Duodenal mucosa (tissue), 2 donors: ENCODE measurements around the gene LIMS2.

Experiments
- H3K27ac ChIP-seq: one replicate; pipeline ENCODE4 v1.7.0; 2013; ENCODE audit warnings: low read depth, low read length
- H3K27me3 ChIP-seq, 2 donors: one replicate each; pipeline ENCODE4 v1.7.0; 2013; ENCODE audit warnings: low read length in 2 of 2, control low read depth in 1 of 2; ENCODE audit not compliant: insufficient read depth in 2 of 2, control insufficient read depth in 1 of 2
- H3K36me3 ChIP-seq, 2 donors: one replicate each; pipeline ENCODE4 v1.7.0; 2013; ENCODE audit warnings: low read length in 2 of 2, control low read depth in 1 of 2; ENCODE audit not compliant: insufficient read depth in 2 of 2, control insufficient read depth in 1 of 2
- H3K4me1 ChIP-seq, 2 donors: one replicate each; pipeline ENCODE4 v1.7.0; 2013; ENCODE audit warnings: low read length in 2 of 2, control low read depth in 1 of 2; ENCODE audit not compliant: insufficient read depth in 2 of 2, control insufficient read depth in 1 of 2
- H3K4me3 ChIP-seq, 2 donors: one replicate each; pipeline ENCODE4 v1.7.0; 2013; ENCODE audit warnings: low read length in 2 of 2, low read depth in 1 of 2
- H3K9ac ChIP-seq, 2 donors: one replicate each; pipeline ENCODE4 v1.7.0; 2013; ENCODE audit warnings: low read length in 2 of 2, low read depth in 1 of 2
- H3K9me3 ChIP-seq, 2 donors: one replicate each; pipeline ENCODE4 v1.7.0; 2013; ENCODE audit warnings: low read length in 2 of 2, control low read depth in 1 of 2; ENCODE audit not compliant: control insufficient read depth in 1 of 2

LIMS2 gene

DNA sequence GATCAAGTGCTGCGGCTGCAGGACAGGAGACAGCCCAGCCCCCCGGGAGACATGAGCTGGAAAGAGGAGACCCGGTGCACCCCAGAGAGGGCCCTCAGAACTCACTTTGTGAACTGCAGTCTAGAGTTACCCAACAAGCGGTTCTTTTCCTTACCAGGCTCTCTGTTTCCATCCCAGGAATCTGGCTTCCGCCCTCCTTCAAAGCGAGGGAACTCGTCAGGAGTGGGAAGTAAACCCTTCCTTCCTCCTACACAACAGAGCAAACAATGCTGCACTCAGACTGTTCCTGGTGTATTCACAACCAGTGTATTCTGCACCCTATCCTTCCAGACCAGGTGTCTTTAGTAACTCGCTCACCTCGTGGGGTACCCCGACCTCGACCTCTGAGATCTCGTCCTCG, 34.0 kb upstream of the LIMS2 start:
- no peaks in the 10 kb centered on the region for H3K27me3 ChIP-seq
- no peak overlapping the region for H3K27ac ChIP-seq
- no peaks in the 10 kb centered on the region for H3K9me3 ChIP-seq
- no peak overlapping the region for H3K9ac ChIP-seq
- no peak overlapping the region for H3K4me3 ChIP-seq
- peaks cover 10 to 57% of the 10 kb centered on the region in 2 donors for H3K36me3 ChIP-seq
- no peaks in the 10 kb centered on the region for H3K4me1 ChIP-seq

DNA sequence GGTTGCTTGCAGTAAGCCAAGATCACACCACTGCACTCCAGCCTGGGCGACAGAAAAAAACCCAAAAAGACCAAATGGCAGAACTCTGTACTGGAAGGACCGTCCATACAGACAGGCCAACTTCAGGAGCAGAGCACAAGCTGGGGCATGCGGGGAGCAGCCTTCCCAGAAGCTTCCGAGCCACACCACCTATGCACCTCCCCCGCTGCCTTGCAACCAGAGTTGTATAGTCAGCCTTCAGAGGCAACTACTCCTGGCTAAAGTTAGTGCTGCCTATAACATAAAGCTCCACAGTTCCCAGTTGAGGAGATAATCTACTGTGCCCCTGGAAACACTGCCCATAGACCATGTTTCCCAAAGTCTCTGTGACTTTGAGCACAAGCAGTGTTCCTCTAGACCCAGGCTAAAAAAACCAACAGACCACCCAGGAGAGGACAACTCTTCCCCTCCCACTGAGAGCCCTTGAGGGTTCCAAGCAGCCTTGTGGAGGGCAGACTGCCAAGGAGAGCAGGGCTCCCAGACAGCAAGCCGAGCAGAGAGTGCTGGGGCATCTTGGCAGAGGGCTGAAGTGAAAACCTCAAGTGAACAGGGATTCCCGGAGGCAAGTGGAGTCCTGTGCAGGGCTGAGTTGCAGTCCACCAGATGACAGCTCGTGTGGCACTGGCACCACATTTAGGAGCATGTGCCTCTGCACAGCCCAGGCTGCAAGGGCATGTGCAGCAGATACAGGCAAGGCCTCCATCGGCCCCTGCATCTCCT, 32.7 kb upstream of the LIMS2 start:
- H3K27me3 ChIP-seq, result no peaks in the 10 kb centered on the region
- no peak overlapping the region for H3K9ac ChIP-seq
- H3K27ac ChIP-seq, result no peak overlapping the region
- no peak overlapping the region for H3K4me3 ChIP-seq
- H3K9me3 ChIP-seq, result no peaks in the 10 kb centered on the region
- H3K36me3 ChIP-seq, result peaks cover 7 to 57% of the 10 kb centered on the region in 2 donors
- H3K4me1 ChIP-seq, result peaks cover 4 to 5% of the 10 kb centered on the region in 2 donors

DNA sequence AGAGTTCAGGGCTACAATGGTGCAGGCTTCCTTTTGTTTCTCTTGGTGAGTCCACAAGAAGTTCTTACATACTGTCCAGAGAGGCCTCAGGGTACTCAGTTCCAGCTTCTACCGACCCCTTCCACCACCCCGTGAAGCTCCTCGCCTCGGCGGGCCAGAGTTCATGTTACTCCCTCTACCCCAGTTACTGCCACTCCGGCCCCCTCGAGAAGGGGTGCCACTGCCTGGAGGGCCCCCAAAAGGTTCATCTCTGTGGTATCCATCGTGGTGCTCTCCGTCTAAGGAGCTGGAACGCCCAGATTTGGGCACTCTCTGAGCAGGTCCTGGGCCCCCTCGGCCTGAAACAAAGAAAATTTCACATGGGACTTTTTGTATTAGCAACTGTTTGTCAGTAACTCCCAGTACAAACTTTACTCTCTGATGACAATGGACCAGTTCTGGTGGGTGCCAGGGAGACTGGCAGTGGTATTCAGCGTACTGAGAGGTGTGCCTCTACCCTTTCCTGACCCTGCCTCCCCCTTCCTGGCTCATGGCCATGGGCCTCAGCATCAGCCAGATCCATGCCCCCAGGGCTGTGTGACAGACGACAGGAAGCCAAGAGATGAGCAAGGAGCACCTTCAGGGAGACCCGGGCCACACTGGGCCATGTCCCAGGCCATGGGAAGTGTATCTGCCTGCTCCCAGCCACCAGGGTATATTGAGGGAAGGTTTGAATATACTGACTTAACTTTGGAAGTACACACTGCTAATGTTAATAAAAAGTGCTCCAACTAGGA, 31.1 kb upstream of the LIMS2 start:
- Histone ChIP-seq H3K9ac (no peak overlapping the region), H3K27me3 (no peaks in the 10 kb centered on the region), H3K9me3 (no peaks in the 10 kb centered on the region), H3K27ac (no peak overlapping the region), H3K36me3 (peaks cover 7 to 57% of the 10 kb centered on the region in 2 donors), H3K4me3 (no peak overlapping the region), H3K4me1 (peaks cover 14% of the 10 kb centered on the region in 2 donors)

DNA sequence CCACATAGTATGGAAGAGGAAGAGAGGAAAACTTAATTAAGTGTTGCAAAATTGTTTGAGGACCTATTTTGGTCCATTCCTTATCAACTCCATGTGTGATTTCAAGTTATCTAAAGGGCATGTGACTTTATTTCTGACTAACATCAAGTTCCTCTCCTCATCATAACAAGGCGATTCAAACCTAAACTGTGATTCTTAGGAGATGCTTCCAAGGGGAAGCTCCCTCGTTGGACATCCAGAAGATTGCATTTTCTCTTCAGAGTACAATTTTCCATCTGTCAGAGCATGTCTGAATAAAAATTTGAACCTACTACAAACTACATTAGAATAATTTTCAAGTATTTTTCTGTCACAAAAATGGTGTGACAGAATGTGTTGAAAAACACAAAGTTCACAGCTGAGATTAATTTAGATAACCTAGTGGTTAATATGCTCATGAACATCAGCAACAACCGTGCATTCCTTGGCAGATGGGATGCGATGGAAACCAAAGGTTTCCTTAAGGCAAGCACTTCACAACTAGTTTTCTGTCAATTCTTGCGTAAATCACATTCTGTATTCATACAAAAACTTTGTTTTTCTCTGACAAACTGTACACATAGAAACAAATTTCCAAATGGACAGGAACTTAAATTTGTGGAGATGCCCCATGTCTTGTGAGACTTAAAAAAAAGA, 30.2 kb upstream of the LIMS2 start:
- Histone ChIP-seq H3K4me1 (peaks cover 19 to 20% of the 10 kb centered on the region in 2 donors), H3K9me3 (no peaks in the 10 kb centered on the region), H3K27ac (no peak overlapping the region), H3K4me3 (no peak overlapping the region), H3K27me3 (no peaks in the 10 kb centered on the region), H3K9ac (no peak overlapping the region), H3K36me3 (peaks cover 7 to 54% of the 10 kb centered on the region in 2 donors)

DNA sequence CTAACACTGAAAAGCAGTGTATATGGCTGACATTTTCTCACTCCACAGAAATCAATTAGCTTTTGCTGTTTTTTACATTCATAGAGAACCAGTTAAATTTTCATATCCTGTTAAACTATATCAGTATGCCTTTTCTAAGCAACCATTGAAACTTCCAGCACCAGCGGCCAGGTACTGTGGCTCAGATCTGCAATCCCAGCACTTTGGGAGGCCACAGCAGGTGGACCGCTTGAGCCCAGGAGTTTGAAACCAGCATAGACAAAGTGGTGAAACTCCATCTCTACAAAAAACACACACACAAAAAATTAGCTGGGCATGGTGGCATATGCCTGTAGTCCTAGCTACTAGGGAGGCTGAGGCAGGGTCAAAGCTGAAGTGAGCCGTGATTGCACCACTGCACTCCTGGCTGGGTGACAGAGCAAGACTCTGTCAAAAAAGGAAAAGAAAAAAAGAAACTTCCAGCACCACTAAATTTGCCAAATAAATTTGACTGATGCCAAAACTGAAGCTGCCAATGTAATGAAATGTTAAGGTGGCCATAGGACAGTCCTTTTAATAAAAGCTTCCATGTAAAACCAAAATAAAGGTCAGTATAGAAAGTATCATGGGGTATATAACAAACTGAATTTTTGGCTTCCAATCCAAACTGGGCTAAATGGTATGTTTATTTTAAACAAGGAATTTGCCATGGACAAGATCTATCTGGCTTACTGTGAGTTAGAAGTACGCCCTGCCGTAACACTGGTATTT, 29.5 kb upstream of the LIMS2 start:
- Histone ChIP-seq H3K4me1 (peaks cover 23 to 25% of the 10 kb centered on the region in 2 donors), H3K9ac (no peak overlapping the region), H3K27me3 (no peaks in the 10 kb centered on the region)

DNA sequence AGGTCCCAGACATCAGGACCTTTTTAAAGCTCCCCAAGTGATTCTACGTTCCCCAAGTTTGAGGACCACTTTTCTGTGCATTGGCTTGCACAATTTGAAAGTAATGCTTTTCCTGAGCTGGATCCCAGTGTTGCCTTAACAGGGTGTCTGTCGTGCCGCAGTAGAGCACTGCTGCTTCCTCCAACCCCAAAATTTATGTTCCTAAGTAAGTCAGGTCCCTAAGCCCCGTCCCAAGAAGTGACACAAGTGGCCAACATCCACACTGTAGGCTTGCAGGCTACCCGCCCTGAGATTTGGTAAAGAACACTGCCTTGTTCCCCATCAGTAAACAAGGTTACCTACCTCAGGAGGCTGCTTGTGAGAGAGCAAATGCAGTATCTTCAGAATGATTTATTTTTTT, 28.0 kb upstream of the LIMS2 start:
- peaks cover 3 to 32% of the 10 kb centered on the region in 2 donors for H3K36me3 ChIP-seq
- no peaks in the 10 kb centered on the region for H3K9me3 ChIP-seq
- H3K27me3 ChIP-seq, result no peaks in the 10 kb centered on the region
- no peak overlapping the region for H3K27ac ChIP-seq
- no peak overlapping the region for H3K4me3 ChIP-seq
- H3K4me1 ChIP-seq, result peaks cover 23 to 25% of the 10 kb centered on the region in 2 donors
- H3K9ac ChIP-seq, result no peak overlapping the region

More for the DNA sequence above, 29.5 kb upstream of the LIMS2 start:
- Histone ChIP-seq H3K9me3 (no peaks in the 10 kb centered on the region), H3K36me3 (peaks cover 7 to 47% of the 10 kb centered on the region in 2 donors), H3K4me3 (no peak overlapping the region), H3K27ac (no peak overlapping the region)

DNA sequence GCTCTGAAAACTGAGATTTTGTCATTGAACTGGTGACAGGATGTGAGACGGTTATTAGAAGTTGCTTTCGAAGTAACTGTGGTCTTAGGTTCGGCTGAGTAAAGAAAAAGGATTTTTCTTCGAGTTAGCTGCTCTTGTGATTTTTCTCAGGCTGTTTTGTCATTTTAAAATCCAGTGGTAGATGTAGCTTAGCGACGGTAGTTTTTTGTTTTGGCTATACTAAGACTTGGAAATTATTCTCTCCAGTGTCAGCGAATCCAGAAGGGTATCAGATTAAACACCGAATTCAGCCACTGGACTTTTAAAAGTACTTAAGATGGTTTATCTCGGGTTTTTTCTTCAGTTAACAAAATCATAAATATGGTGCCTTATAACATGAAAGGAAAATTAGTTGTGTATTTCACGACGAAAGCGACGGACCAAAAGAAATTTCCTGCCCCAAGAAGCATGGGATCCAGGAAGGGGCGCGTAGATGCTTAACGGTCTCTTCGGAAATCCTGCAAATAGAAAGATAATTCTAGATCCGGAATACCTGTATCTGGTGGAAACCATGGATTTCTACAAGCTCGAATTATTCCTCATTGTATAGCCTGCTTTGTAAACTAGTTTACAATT, 27.2 kb upstream of the LIMS2 start:
- Histone ChIP-seq H3K4me1 (peaks cover 23 to 25% of the 10 kb centered on the region in 2 donors), H3K9me3 (no peaks in the 10 kb centered on the region), H3K4me3 (peak overlapping the region; percentile 90 to 92), H3K9ac (peak overlapping the region; percentile 63 to 84), H3K36me3 (peaks cover 0 to 24% of the 10 kb centered on the region in 2 donors), H3K27ac (peak overlapping the region; percentile 94), H3K27me3 (no peaks in the 10 kb centered on the region)

DNA sequence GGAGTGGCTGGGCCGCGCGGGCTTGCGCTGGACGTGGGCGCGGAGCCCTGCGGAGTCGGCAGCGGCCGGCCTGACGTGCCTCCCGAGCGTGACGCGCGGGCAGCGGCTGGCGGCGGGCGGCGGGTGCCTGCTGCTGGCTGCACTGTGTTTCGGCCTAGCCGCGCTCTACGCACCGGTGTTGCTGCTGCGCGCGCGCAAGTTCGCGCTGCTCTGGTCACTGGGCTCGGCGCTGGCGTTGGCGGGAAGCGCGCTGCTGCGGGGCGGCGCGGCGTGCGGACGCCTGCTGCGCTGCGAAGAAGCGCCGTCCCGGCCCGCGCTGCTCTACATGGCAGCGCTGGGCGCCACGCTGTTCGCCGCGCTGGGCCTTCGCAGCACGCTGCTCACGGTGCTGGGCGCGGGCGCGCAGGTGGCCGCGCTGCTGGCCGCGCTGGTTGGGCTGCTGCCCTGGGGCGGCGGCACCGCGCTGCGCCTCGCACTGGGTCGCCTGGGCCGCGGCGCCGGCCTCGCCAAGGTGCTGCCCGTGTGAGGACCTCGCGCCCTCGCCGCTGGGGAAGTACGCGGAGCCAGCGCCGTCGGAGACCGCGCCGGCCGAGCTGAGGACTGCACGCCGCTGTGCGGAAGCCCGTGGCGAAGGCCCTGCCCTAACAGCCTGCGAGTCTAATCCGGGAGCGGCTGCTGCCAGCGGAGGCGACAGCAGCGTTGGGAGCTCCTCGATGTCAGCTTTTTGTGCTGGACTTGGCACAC, 26.5 kb upstream of the LIMS2 start:
- Histone ChIP-seq H3K27ac (peak overlapping the region; percentile 94), H3K27me3 (no peaks in the 10 kb centered on the region), H3K9ac (peak overlapping the region; percentile 81 to 84), H3K4me3 (peak overlapping the region; percentile 90 to 92), H3K4me1 (peaks cover 23 to 25% of the 10 kb centered on the region in 2 donors), H3K36me3 (peaks cover 0 to 20% of the 10 kb centered on the region in 2 donors), H3K9me3 (no peaks in the 10 kb centered on the region)

DNA sequence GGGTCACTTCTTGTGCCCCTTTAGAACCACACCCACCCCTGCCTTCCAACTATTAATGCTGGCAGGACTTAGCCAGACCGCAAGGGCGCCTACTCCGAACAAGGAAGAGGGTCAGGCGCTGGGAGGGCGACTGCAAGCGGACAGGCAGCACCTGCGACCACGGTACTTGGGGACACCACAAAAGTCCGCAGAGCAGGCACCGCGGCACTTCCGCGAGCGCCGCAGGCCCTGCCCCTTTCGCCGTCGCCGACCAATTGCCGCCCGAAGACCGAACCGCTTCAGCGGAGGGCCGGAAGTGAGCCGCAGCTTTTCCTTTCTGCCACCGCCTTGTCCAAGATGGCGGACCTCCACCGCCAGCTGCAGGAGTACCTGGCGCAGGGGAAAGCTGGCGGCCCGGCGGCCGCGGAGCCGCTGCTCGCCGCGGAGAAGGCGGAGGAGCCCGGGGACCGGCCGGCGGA, 25.9 kb upstream of the LIMS2 start, which contains the start of gene SFT2D3:
Gene SFT2D3 (plus strand): TSS at position 305 of the 458 bp plus-strand sequence. CDS start 32 bp downstream, at position 337.
- Histone ChIP-seq H3K36me3 (peaks cover 0 to 14% of the 10 kb centered on the region in 2 donors), H3K9ac (peak within 1 kb of the TSS; percentile 81 to 84), H3K27me3 (no peaks in the 10 kb centered on the region), H3K9me3 (no peaks in the 10 kb centered on the region), H3K4me3 (peak within 1 kb of the TSS; percentile 90 to 92), H3K4me1 (peaks cover 23 to 25% of the 10 kb centered on the region in 2 donors), H3K27ac (peak within 1 kb of the TSS; percentile 94)
